Bronchial epithelial cell (primary cell): Measurements from ENCODE around the gene BMPR1B. TPM values are rescaled to one million over a fixed set of nuclear protein-coding genes. Genes with fewer than 3 reads are reported as not detected.

ENCODE experiments used
- DNase-seq: peaks from one replicate; pipeline ENCODE4 v3.0.0-alpha.2; 2010; ENCODE audit warnings: low read depth
- FAIRE-seq: peaks from 2 replicates; lab custom pipeline; 2011; peaks lifted over from hg19 to GRCh38; lab: Jason Lieb, UNC
- H3K27me3 ChIP-seq: 2 replicates; pipeline ENCODE4 v1.5.1; 2011; ENCODE audit warnings: low read length; ENCODE audit not compliant: control insufficient read depth, insufficient read depth
- H3K36me3 ChIP-seq: 2 replicates; pipeline ENCODE4 v1.5.1; 2011; ENCODE audit warnings: low read length; ENCODE audit not compliant: control insufficient read depth, insufficient read depth
- H3K4me3 ChIP-seq: 2 replicates; pipeline ENCODE4 v1.5.1; 2011; ENCODE audit warnings: mild to moderate bottlenecking, low read depth, low read length, control low read depth
- total RNA-seq: library from RNA; depleted of rRNA; stranded (reverse); fragments of >200 nt; gene quantifications from 2 replicates; pipeline ENCODE4 v1.2.1, GENCODE V29; 2014
- TF ChIP-seq, protein P1 (sequence below): IDR thresholded peaks from 2 replicates; pipeline ENCODE4 v1.5.1; 2011; ENCODE audit warnings: mild to moderate bottlenecking, moderate library complexity, low read length, control low read depth, inconsistent platforms; ENCODE audit not compliant: insufficient read depth, severe bottlenecking

The BMPR1B gene
- total RNA-seq, 1 donor from 2014 or later = 15.3 TPM

DNA sequence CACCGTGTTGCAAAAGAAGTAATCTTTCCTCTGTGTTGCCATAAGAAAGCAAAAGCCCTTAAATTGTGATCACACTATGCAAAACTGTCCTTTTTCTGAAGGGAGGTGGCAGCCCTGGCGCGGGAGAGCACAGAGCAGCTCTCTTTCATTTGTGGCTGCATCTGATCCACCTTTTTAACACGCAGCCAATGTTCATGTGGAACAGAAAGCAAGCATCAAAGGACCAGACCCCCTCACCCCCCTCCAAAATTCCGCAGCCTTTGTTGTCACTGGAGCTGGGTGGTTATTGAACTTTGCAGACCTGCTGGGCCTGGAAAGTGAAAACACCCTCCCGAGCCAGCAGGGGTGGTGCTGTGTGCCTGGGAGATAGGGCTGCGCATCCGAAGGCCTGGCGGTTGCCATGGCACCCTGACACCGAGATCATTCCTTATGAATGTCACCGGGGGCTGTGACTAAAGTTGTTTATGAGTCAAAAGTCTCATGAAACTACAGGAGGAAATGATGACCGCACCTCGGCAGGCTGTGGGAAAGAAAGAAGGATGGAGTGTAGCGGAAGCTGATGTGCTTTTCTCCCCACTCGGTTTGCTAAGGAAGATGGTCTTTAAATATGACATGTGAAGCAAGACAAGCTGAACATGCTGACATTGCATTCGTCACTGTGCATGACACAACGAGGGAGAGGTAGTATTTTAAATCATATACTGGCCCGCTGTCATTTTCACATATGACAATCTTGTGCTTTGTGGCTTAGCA, 423.7 kb downstream of the BMPR1B start:
- H3K36me3 ChIP-seq = no peaks in the 10 kb centered on the region
- FAIRE-seq = no peak
- DNase-seq = no peak
- no peaks in the 10 kb centered on the region for H3K27me3 ChIP-seq
- TF ChIP-seq, protein P1, sequence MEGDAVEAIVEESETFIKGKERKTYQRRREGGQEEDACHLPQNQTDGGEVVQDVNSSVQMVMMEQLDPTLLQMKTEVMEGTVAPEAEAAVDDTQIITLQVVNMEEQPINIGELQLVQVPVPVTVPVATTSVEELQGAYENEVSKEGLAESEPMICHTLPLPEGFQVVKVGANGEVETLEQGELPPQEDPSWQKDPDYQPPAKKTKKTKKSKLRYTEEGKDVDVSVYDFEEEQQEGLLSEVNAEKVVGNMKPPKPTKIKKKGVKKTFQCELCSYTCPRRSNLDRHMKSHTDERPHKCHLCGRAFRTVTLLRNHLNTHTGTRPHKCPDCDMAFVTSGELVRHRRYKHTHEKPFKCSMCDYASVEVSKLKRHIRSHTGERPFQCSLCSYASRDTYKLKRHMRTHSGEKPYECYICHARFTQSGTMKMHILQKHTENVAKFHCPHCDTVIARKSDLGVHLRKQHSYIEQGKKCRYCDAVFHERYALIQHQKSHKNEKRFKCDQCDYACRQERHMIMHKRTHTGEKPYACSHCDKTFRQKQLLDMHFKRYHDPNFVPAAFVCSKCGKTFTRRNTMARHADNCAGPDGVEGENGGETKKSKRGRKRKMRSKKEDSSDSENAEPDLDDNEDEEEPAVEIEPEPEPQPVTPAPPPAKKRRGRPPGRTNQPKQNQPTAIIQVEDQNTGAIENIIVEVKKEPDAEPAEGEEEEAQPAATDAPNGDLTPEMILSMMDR = no peak
- no peak overlapping the region for H3K4me3 ChIP-seq

DNA sequence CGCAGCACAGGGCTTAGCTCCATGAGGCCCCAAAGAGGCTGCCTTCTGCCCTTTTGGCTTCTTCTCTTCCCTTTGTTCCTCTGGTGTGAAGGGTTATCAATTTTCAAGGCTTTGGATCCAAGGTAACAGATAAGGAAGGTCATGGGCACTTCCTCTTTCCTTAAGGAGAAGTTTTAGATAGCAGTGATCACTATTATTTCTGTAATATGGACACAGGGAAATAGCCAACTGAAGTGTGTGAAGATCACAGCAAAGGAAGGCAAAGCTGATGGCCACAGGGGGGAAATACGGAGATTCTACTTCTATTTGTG, 424.2 kb downstream of the BMPR1B start:
- TF ChIP-seq, protein P1 = no peak
- Histone ChIP-seq H3K36me3 (no peaks in the 10 kb centered on the region), H3K27me3 (no peaks in the 10 kb centered on the region), H3K4me3 (no peak overlapping the region)
- no peak for FAIRE-seq
- DNase-seq = no peak

DNA sequence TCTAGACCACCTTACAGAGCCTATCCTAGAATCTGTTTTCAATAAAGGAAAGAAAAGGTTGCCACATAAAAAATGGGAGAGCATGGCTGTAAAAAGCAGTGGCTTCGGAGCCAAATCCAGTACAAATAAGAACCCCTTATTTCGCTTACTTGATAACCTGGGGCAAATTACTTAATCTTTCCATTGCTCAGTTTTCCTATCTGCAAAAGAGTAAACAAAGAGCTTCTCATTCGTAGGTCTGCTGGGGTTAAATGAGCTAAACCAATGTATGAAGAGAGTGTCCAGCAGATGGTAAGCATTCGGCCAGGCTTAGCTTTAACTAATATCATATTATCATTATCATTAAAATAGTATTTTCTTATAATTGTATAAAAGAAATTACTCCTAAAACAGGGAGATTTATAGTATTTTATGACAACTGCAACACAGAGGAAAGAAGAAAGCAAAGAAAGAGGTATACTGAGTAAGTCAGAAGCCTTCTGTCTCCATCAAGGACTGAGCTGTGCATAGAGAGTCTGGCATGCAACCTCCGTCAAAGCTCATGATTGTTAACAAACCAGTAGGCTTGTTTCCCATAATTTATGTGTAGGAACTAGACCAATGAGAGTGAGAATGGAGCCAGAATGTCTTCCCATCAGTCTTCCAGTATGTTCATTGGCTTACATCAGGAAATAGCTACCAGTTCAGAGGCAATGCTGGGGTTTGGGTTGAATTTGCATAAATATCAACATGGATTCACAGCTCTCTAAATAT, 426.1 kb downstream of the BMPR1B start:
- DNase-seq (no peak), FAIRE-seq (no peak)
- TF ChIP-seq, protein P1 = no peak
- H3K4me3 ChIP-seq = no peak overlapping the region
- H3K27me3 ChIP-seq = no peaks in the 10 kb centered on the region
- H3K36me3 ChIP-seq = no peaks in the 10 kb centered on the region

DNA sequence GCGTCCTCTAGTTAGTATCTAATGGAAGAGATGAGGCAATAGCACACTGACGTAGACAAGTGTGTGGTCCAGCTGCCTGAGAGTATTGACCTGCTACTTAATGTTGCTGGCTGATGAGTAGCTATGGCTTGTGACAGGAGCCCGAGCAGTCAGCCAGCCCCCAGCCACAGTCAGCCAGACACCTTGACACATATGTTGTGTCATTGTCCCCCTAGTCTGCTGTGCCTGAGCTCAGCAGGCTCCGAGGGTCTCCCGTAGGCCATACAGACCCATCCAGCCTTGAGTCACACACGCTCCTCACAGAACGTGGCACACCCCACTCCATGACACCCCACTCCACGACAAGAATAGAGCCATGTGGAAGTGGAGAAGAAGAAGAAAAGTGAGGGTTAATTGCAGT, 428.9 kb downstream of the BMPR1B start:
- H3K27me3 ChIP-seq = no peaks in the 10 kb centered on the region
- DNase-seq = no peak
- no peak overlapping the region for H3K4me3 ChIP-seq
- FAIRE-seq = no peak
- TF ChIP-seq, protein P1 = no peak
- no peaks in the 10 kb centered on the region for H3K36me3 ChIP-seq

DNA sequence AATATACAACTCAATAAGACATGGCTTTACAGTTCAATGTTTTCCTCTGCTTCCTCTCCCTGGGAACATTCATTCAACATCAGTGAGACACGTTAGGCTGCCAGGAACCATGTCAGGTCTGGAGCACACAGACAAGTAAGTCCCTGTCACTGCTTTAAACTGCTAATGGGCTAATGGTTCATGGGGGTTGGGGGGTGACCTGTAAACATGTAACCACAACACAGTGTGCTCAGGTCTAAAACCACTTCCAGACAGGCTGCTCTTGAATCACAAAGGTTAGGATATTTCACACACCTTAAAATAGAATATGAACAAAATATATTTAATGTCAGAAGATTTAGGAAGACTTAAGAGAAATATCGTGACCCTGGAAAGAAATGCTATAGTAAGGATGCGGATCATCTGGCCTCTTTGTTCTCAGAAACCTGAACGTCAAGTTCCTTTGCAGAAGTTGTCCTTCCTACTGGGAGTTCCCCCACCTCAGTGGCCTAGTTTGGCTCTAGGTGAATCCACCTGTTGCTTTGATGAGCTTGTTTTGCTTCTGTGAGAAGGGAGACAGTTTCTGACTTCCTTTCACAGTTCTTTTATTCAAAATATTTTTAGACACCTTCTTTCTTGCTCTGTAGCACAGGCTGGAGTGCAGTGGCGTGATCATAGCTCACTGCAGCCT, 431.1 kb downstream of the BMPR1B start:
- DNase-seq (no peak), FAIRE-seq (no peak)
- H3K27me3 ChIP-seq = no peaks in the 10 kb centered on the region
- no peak overlapping the region for H3K4me3 ChIP-seq
- H3K36me3 ChIP-seq = no peaks in the 10 kb centered on the region
- TF ChIP-seq, protein P1 = no peak
